ENCODE data around the gene HELLS.
"Not testable (repeated sequence)": the region's sequence is repeated elsewhere in the genome, so short reads cannot be mapped to it uniquely, and the experiment has no call there.

The HELLS gene

DNA sequence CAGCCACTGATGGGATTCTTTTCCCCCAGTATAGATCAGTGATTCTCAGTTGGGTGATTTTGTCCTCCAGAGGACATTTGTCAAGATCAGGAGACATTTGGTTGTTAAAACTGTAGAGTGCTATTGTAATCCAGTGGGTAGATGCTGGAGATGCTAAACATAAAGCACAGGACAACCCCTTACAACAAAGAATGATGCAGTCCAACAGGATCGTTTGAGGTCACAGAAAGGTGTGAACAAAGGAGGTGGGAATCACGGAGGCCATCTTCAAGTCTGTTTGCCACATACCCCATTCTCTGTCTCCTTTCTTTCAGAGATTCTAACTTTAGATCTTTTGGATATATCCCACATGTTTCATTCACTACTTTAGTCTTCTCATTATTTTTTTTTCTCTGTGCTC is 69.0 kb downstream of the HELLS start:
- DNase-seq: no peak

DNA sequence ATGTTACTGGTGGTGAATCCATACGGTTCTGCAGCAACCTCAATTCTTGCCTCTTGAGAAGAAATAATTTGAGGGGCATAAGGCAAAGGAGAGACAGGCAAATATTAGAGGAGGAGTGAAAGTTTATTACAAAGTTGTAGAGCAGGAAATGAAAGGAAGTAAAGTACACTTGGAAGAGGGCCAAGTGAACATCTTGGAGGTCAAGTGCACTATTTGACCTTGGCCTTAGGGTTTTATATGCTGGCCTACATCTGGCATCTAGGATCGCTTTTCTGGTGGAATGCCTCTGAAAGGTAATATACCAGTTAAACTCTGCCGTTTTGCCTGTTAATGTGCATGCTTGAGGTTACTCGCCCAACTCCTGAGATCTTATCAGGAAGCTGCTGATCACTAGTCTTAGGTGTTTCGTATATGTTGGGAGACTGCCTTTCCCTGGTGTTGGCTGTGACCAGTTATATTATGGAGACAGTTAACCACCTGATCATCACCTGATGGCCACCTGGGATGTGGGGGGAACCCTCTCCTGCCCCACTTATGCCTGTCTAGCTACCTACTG is 71.9 kb downstream of the HELLS start:
- no peak for DNase-seq

DNA sequence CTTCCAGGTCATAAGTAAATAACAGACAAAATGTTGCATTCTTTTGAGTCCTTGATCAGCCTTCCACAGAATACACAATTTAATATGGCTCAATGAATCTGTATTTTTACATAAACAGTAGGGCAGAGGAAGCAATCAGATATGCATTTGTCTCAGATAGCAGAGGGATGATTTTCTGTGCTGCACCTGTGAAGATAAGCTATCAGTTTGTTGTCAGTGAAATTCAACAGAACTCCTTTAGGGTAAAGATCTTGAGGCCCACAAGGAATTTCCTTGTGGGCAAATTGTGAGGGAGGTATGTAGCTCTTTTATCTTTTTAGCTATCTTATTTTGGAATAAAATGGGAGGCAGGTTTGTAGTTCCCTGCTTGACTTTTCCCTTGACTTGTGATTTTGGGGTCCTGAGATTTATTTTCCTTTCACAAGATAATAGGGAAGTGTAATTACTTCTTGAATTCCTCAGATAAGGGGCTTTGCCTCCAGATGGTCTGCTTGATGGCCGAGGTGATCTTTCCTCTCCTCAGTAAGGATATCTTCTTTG is 77.1 kb downstream of the HELLS start:
- no peak for DNase-seq

DNA sequence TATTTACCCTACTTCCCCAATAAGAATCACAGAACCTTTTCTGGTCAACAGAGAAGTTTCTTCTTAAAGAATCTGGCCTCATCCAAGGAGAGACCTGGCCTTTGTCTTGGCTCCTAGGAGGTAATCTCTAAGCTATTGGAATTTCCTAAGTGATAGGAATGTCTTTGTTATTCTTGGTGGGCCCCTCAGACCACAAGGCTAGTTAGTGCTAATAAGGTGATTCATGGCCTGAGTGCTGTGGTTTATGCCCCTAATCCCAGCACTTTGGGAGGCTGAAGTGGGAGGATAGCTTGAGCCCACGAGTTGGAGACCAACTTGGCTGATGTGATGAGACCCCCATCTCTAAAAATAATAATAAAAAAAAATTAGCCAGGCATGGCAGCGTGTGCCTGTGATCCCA is 78.0 kb downstream of the HELLS start:
- no peak for DNase-seq

DNA sequence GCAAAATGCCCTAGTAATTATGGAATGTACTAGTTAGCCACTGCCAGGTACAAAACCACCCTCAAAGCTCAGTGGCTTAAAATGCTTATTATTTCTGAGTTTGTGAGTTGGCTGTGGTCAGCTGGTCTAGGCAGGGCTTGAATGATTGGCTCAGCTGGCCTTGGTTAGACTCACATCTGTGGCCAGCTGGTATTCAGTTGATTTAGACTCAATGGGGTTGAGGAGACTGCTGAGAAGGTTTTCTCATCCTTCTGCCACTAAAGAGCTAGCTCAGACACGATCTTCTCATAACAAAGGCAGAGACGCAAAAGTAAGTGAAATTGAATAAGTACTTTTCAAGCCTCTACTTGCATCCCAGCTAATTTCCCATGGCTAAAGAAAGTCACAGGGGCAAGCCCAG is 80.9 kb downstream of the HELLS start:
- DNase-seq: no peak

DNA sequence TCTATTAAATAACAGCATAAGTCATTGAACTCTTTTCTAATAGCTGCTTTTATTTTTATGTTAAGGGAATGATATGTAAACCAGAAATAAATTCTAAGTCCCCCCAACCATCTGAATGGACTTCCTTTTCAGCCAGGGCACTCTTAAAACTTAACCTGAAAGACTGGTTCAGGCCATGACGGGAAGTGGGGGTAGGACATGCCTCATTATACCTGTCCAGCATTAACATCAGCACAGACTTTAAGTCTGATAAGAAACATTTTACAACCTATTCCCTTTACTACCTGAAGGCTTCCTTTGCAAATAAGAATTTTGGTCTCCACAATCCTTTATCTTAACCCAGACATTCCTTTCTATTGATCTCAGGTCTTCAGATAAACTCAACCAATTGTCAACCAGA is 81.9 kb downstream of the HELLS start:
- DNase-seq: no peak

DNA sequence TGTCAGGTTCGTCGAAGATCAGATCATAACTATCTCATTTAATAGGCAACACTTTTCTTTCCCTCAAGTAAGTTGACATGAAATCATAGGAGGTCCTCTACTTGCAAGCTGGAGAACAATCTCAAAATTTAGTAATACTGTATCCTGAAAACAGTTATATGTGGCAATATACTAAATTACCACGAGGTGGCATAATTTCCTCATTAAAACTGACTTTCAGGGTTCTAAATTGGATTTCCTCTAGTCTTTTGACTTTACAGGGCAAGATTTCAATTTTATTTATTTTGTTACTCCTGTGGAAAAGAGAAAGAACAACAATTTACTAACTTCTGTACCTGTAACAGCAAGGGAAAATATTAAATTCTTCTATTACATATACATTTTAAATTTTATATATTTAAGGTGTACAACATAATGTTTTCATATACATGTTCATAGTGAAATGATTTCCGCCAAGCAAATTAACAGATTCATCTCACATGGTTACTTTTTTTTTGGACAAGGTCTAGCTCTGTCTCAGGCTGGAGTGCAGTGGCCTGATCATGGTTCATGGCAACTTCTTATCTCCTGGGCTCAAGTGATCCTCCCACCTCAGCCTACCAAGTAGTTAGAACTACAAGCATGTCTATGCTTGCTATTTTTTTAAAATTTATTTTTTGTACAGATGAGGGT is 84.6 kb downstream of the HELLS start:
- DNase-seq: no peak

DNA sequence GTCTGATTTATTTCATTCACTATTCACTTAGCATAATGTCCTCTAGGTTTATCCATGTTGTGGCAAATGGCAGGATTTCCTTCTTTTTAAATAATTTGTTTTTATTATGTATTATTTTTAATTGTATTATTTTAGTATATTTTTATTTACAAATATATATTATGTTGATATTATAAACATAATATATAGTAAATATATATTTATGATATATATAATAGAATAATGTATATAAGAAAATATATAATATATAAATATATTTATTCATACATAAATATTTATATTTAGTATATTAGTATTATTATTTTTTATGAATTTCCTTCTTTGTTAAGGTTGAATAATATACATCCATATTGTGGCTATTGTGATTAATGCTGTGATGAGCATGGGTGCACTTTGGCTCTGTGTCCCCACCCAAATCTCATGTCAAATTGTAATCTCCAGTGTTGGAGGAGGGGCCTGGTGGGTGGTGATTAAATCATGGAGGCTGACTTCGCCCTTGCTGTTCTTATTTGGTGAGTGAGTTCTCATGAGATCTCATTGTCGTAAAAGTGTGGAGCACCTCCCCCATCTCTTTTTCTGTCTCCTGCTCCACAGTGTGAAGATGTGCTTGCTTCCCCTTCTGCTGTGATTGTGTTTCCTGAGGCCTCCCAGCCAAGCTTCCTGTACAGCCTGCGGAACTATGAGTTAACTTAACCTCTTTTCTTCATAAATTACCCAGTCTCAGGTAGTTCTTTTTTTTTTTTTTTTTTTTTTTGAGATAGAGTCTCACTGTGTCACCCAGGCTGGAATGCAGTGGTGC is 85.7 kb downstream of the HELLS start:
- no peak for DNase-seq

DNA sequence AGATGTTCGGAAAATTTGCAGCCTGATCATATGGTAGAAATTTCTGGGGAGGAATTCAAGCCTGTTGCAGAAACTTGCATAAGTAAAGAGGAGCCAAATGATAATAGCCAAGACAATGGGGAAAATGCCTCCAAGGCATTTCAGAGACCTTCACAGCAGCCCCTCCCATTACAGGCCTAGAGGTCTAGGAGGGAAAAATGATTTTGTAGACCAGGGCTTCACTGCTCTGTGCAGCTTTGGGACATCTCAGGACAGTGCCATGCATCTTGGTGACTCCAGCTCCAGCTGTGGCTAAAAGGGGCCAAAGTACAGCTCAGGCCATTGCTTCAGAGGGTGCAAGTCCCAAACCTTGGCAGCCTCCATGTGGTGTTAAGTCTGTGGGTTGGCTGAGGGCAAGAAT is 87.4 kb downstream of the HELLS start:
- DNase-seq: no peak

DNA sequence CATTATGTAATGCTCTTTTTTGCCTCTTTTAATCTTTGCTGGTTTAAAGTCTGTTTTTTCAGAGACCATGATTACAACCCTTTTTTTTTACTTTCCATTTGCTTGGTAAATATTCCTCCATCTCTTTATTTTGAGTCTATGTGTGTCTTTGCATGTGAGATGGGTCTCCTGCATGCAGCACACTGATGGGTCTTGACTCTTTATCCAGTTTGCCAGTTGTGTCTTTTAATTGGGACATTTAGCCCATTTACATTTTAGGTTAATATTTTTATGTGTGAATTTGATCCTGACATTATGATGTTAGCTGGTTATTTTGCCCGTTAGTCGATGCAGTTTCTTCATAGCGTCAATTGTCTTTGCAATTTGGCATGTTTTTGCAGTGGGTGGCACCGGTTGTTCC is 92.5 kb downstream of the HELLS start:
- DNase-seq: not testable (repeated sequence)

DNA sequence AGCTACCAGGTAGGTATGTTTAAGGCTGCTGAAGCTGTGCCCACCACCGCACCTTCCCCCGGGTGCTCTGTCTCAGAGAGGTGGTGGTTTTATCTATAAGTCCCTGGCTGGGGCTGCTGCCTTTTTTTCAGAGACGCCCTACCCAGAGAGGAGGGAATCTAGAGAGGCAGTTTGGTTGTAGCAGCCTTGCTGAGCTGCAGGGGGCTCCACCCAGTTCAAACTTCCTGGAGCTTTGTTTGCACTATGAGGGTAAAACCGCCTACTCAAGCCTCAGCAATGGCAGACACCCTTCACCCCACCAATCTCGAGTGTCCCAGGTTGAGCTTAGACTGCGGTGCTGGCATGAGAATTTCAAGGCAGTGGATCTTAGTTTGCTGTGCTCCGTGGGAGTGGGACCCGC is 94.3 kb downstream of the HELLS start:
- no peak for DNase-seq

DNA sequence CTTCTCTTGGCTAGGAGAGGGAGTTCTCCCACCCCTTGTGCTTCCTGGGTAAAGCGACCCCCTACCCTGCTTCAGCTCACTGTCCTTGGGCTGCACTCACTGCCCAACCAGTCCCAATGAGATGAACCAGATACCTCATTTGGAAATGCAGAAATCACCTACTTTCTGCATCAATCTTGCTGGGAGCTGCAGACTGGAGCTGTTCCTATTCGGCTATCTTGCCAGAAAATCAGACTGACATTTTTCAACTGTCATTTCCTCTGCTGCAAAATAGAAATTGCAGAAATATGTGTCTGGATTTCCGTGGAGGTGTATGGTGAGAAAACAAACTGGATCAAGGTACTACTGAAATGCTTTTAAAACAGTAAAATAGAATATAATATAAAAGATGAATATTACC is 95.0 kb downstream of the HELLS start:
- DNase-seq: no peak

DNA sequence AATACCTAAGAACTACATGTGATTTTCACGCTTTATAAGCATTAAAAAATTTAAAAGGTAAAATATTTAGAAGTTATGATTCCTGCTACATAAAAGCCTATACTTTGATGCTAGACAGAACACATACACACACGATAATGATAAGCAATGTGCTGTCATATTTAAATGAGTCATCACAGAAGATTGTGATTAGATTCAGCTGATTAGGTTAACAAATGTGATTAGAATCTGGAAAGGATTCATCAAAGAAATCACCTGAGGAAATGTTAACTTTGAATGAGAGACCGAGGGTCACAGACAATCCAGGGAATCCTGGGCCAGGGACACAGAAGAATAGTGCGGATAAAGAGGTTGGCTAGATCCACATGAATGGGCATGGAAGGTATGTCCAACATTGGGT is 95.9 kb downstream of the HELLS start:
- no peak for DNase-seq

DNA sequence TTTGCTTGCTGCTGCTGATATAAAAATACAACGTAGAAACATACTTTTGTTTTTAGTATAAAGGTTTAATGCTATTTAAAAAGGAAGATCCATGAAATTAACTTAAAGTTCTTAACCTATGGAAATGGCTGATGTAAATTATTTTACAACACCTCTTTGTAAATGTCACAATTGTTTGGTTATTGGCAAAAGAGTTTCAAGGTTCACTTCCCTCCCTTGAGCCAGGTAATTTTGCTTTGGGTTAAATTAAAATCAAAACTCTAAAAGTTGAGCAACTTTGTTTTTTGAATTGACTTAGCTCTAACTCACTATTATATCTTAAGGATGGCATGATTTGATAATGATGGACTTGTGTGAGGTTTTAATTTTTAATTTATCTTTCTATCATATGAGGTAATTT is 98.8 kb downstream of the HELLS start:
- DNase-seq: no peak

DNA sequence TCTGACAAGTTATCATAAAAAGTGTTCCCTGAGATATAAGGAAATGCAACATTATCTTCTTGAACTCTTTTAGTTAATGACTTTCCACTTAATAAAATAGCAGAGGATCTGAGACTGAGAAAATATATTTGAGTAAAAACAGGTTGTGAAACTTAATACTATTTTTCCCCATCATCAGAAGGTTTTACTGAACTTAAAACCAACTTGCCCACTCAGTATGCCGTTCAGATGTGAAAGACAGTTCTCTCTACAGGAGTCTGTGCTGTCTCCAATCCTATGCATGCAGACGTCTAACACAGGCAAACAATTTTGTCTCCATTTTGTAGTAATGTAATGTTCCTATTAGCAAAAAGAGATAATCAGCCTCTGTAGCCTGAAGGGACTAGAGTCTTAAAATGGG is 99.7 kb downstream of the HELLS start:
- DNase-seq: no peak
